WTC11 (cell line): ENCODE results near the gene MID1IP1. TPM values are rescaled to one million over a fixed set of nuclear protein-coding genes. Genes with fewer than 3 reads are reported as not detected.
A peak's percentile ranks its signal among the peaks of the same experiment; 100 is the strongest.

Experiments used
- ATAC-seq: fragments of 200-7000 bp; cut with Tn5 transposase; 2 replicates; pipeline ENCODE4 v1.10.0; 2021; ENCODE audit warnings: mild to moderate bottlenecking, moderate library complexity
- CTCF ChIA-PET: fragments of 300-600 bp; sonication (Branson Sonifier 250); formaldehyde crosslinking; loops from one replicate; lab custom pipeline; 2021; ENCODE audit warnings: antibody characterized with exemption; lab: Charles Lee
- POLR2A ChIA-PET: fragments of 350-600 bp; sonication (Branson Sonifier 250); formaldehyde crosslinking; loops from one replicate; lab custom pipeline; 2021; ENCODE audit warnings: antibody characterized with exemption; lab: Charles Lee
- DNase-seq: peaks from one replicate; pipeline ENCODE4 v3.0.0; 2021; ENCODE audit warnings: low spot score
- H3K27ac Mint-ChIP-seq: 2 replicates; pipeline ENCODE4 v1.8.0; 2021; ENCODE audit warnings: mixed read lengths
- H3K27me3 Mint-ChIP-seq: 2 replicates; pipeline ENCODE4 v1.8.0; 2021; ENCODE audit warnings: low read depth, mild to moderate bottlenecking, moderate library complexity, mixed read lengths
- H3K36me3 Mint-ChIP-seq: 2 replicates; pipeline ENCODE4 v1.8.0; 2021; ENCODE audit warnings: mixed read lengths
- H3K4me1 Mint-ChIP-seq: 2 replicates; pipeline ENCODE4 v1.8.0; 2022; ENCODE audit warnings: mixed read lengths
- H3K4me3 Mint-ChIP-seq: 2 replicates; pipeline ENCODE4 v1.8.0; 2021; ENCODE audit warnings: mild to moderate bottlenecking, moderate library complexity, mixed read lengths
- H3K9me3 Mint-ChIP-seq: 2 replicates; pipeline ENCODE4 v1.8.0; 2021; ENCODE audit warnings: mixed read lengths
- ATF3 ChIP-seq: sonication (generic); formaldehyde crosslinking; conservative IDR thresholded peaks from 2 replicates; pipeline ENCODE4 v1.8.1; 2022; ENCODE audit warnings: mild to moderate bottlenecking, missing genetic modification reagents
- CREM ChIP-seq: sonication (generic); formaldehyde crosslinking; IDR thresholded peaks from 2 replicates; pipeline ENCODE4 v1.8.1; 2022; ENCODE audit warnings: mild to moderate bottlenecking, missing genetic modification reagents, moderate library complexity
- ELF4 ChIP-seq: sonication (generic); formaldehyde crosslinking; IDR thresholded peaks from 2 replicates; pipeline ENCODE4 v1.8.1; 2022; ENCODE audit warnings: low read depth, mild to moderate bottlenecking, moderate library complexity, missing genetic modification reagents
- FOXP4 ChIP-seq: sonication (generic); formaldehyde crosslinking; IDR thresholded peaks from 2 replicates; pipeline ENCODE4 v1.8.0; 2022; ENCODE audit warnings: mild to moderate bottlenecking, missing genetic modification reagents
- GRHL2 ChIP-seq: fragments of 250-450 bp; sonication (Bioruptor Pico); IDR thresholded peaks from 2 replicates; pipeline ENCODE4 v1.8.0; 2022; ENCODE audit warnings: mild to moderate bottlenecking, moderate library complexity; ENCODE audit not compliant: insufficient replicate concordance, severe bottlenecking
- IRF1 ChIP-seq: sonication (generic); formaldehyde crosslinking; IDR thresholded peaks from 2 replicates; pipeline ENCODE4 v1.8.0; 2023; ENCODE audit warnings: missing genetic modification reagents
- JAZF1 ChIP-seq: fragments of 250-450 bp; sonication (Bioruptor Pico); IDR thresholded peaks from 2 replicates; pipeline ENCODE4 v1.9.0; 2021; ENCODE audit warnings: moderate library complexity, mild to moderate bottlenecking, inconsistent platforms
- KAT7 ChIP-seq: sonication (generic); formaldehyde crosslinking; IDR thresholded peaks from 2 replicates; pipeline ENCODE4 v1.8.1; 2023; ENCODE audit warnings: missing genetic modification reagents, mild to moderate bottlenecking, borderline replicate concordance
- NFYB ChIP-seq: sonication (generic); formaldehyde crosslinking; conservative IDR thresholded peaks from 2 replicates; pipeline ENCODE4 v1.8.0; 2022; ENCODE audit warnings: low read depth, missing genetic modification reagents
- NR3C1 ChIP-seq: sonication (generic); formaldehyde crosslinking; conservative IDR thresholded peaks from 2 replicates; pipeline ENCODE4 v1.8.1; 2023; ENCODE audit warnings: low read depth, mild to moderate bottlenecking, missing genetic modification reagents
- OVOL2 ChIP-seq: fragments of 250-450 bp; sonication (Bioruptor Pico); IDR thresholded peaks from 2 replicates; pipeline ENCODE4 v1.9.0; 2021; ENCODE audit warnings: mild to moderate bottlenecking, borderline replicate concordance
- RORB ChIP-seq: fragments of 250-450 bp; sonication (Bioruptor Pico); IDR thresholded peaks from 2 replicates; pipeline ENCODE4 v1.9.0; 2021; ENCODE audit warnings: mild to moderate bottlenecking
- SOX15 ChIP-seq: fragments of 250-450 bp; sonication (Bioruptor Pico); IDR thresholded peaks from 2 replicates; pipeline ENCODE4 v1.9.0; 2021; ENCODE audit warnings: mild to moderate bottlenecking
- TCF7 ChIP-seq: sonication (generic); formaldehyde crosslinking; IDR thresholded peaks from 2 replicates; pipeline ENCODE4 v1.8.0; 2022; ENCODE audit warnings: mild to moderate bottlenecking, low read depth, missing genetic modification reagents, moderate library complexity
- ZNF219 ChIP-seq: sonication (generic); formaldehyde crosslinking; IDR thresholded peaks from 2 replicates; pipeline ENCODE4 v1.8.0; 2023; ENCODE audit warnings: missing genetic modification reagents, mild to moderate bottlenecking, borderline replicate concordance
- ZNF281 ChIP-seq: sonication (generic); formaldehyde crosslinking; IDR thresholded peaks from 2 replicates; pipeline ENCODE4 v1.8.0; 2023; ENCODE audit warnings: mild to moderate bottlenecking, missing genetic modification reagents
- total RNA-seq: library from RNA; stranded (reverse); gene quantifications from 3 replicates; pipeline ENCODE4 v1.2.3, GENCODE V29; 2021

The MID1IP1 gene
- total RNA-seq, 1 experiment from 2014 or later: 118 TPM

- POLR2A ChIA-PET: no interaction called here
- Mint-ChIP-seq H3K36me3 (no peaks in the 10 kb centered on the region), H3K4me3 (no peak overlapping the region), H3K9me3 (peaks cover 8% of the 10 kb centered on the region), H3K4me1 (peaks cover 28% of the 10 kb centered on the region), H3K27me3 (no peaks in the 10 kb centered on the region), H3K27ac (no peak overlapping the region)
- no peak for DNase-seq
- TF ChIP-seq NR3C1: no peak
- no peak for ATAC-seq
- CTCF ChIA-PET: no interaction called here
Measured at GRCh38 chrX:38811515-38812243, 10.4 kb downstream of the MID1IP1 start.

GRCh38 chrX:38816155-38816554 lies 14.9 kb downstream of the MID1IP1 start:
- no peak for DNase-seq
- Mint-ChIP-seq H3K36me3 (no peaks in the 10 kb centered on the region), H3K9me3 (peaks cover 8% of the 10 kb centered on the region), H3K27ac (no peak overlapping the region), H3K4me3 (no peak overlapping the region), H3K27me3 (no peaks in the 10 kb centered on the region), H3K4me1 (peaks cover 3% of the 10 kb centered on the region)
- CTCF ChIA-PET: no interaction called here
- POLR2A ChIA-PET: no interaction called here
- TF ChIP-seq IRF1 (no peak), ZNF219 (CRISPR knock-in tag) (no peak), ATF3 (CRISPR knock-in tag) (no peak), NFYB (CRISPR knock-in tag) (no peak), ELF4 (no peak), CREM (CRISPR knock-in tag) (no peak), JAZF1 (CRISPR knock-in tag) (no peak), KAT7 (CRISPR knock-in tag) (no peak), ZNF281 (CRISPR knock-in tag) (no peak), OVOL2 (CRISPR knock-in tag) (no peak), RORB (no peak), TCF7 (CRISPR knock-in tag) (no peak)
- ATAC-seq: no peak

GRCh38 chrX:38817004-38817703 lies 15.9 kb downstream of the MID1IP1 start:
- no peaks in the 10 kb centered on the region for H3K36me3 Mint-ChIP-seq
- CTCF ChIA-PET: no interaction called here
- H3K27ac Mint-ChIP-seq: no peak overlapping the region; the same call in 1 of the 2 replicates
- POLR2A ChIA-PET: interaction anchor here (0.8 to 1.4 kb wide), 2 partner anchors 13 to 16 kb away, joined by 4 read pairs; partner anchors contain the start of gene MID1IP1
- H3K9me3 Mint-ChIP-seq: peaks cover 8% of the 10 kb centered on the region
- DNase-seq: peak; percentile 21
- H3K4me3 Mint-ChIP-seq: no peak overlapping the region
- peaks cover 7% of the 10 kb centered on the region for H3K4me1 Mint-ChIP-seq
- TF ChIP-seq RORB (no peak), FOXP4 (0 out of 2 replicates have a peak, but pooled peaks have one; percentile 71), GRHL2 (no peak), SOX15 (CRISPR knock-in tag) (no peak)
- ATAC-seq: peak; percentile 92
- H3K27me3 Mint-ChIP-seq: no peaks in the 10 kb centered on the region
